ENCODE data around the gene MTX2. TPM values are rescaled to one million over a fixed set of nuclear protein-coding genes. Genes with fewer than 3 reads are reported as not detected.

The MTX2 gene
- total and polyA plus RNA-seq, 2 donors (not counting 3 experiments of a cell fraction or from before 2014, with no cell fraction given) = 31.3 TPM

DNA sequence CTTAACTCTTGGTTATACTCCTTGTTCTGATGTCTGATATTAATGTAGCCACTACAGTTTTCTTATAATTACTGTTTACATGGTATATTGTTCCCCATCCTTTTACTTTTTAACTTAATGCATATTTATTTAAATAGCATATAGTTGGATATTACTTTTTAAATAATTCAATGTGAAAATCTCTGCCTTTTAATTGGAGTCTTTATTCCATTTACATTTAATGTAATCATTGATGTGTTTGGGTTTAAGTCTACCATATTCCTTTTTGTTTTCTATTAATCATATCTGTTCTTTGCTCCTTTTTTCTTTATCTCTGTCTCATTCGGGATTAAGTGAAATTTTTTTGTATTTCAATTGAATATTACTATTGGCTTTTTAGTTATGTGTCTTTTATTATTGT is 109.1 kb downstream of the MTX2 start:
- CTCF ChIA-PET = no interaction called here
- Histone ChIP-seq H3K27ac (ENCODE audit: insufficient read depth, low read depth, low read length) (no peak overlapping the region), H3K4me1 (ENCODE audit: control insufficient read depth, extremely low read depth, insufficient read depth, low read length) (no peaks in the 10 kb centered on the region), H4K20me1 (replicated peaks; ENCODE audit: control insufficient read depth, extremely low read depth, insufficient read depth, low read length) (no peaks in the 10 kb centered on the region), H2AFZ (ENCODE audit: low read depth, low read length) (no peak overlapping the region), H3K27me3 (ENCODE audit: control insufficient read depth in 2 of 2, insufficient read depth in 2 of 2, low read length in 2 of 2) (no peaks in the 10 kb centered on the region), H3K9me3 (replicated peaks; ENCODE audit: control insufficient read depth, insufficient read depth, low read length) (no peaks in the 10 kb centered on the region), H3K9me1 (replicated peaks; ENCODE audit: control insufficient read depth, extremely low read depth, insufficient read depth, low read length) (no peaks in the 10 kb centered on the region), H3K36me3 (ENCODE audit: control insufficient read depth in 2 of 2, extremely low read depth in 1 of 2, insufficient read depth in 2 of 2, low read length in 2 of 2) (no peaks in the 10 kb centered on the region), H3K4me2 (ENCODE audit: insufficient read depth, low read length) (no peak overlapping the region), H3K4me3 (replicated peaks in 1 of 3; ENCODE audit: insufficient read depth in 1 of 3, low read depth in 1 of 3, low read length in 3 of 3) (no peak overlapping the region), H3K9ac (replicated peaks; ENCODE audit: extremely low read depth, insufficient read depth, low read length) (no peak overlapping the region), H3K79me2 (ENCODE audit: control insufficient read depth, insufficient read depth, low read length) (no peaks in the 10 kb centered on the region)
- BruUV-seq (replicated peaks) = no TSS peak
- intact Hi-C loops (cut with micrococcal nuclease) (no loop called here), dilution Hi-C loops (cut with MboI; ENCODE audit: extremely low pct_ligation_motif_present, low sequenced_read_pairs) (no loop called here)
- POLR2A ChIA-PET = no interaction called here
- DNase-seq (ENCODE audit: low read depth, low spot score) = no peak
- no peak for FAIRE-seq
- no peak for TF ChIP-seq MAX (IDR thresholded peaks at IDR 0.05; ENCODE audit: insufficient read depth, insufficient read length)
- no peak for TF ChIP-seq JUN (IDR thresholded peaks at IDR 0.05; ENCODE audit: borderline replicate concordance, insufficient read depth, insufficient read length, low read depth)
- no peak for TF ChIP-seq MYC (IDR thresholded peaks at IDR 0.05; ENCODE audit: low read depth, low read length)
- TF ChIP-seq, protein P1, sequence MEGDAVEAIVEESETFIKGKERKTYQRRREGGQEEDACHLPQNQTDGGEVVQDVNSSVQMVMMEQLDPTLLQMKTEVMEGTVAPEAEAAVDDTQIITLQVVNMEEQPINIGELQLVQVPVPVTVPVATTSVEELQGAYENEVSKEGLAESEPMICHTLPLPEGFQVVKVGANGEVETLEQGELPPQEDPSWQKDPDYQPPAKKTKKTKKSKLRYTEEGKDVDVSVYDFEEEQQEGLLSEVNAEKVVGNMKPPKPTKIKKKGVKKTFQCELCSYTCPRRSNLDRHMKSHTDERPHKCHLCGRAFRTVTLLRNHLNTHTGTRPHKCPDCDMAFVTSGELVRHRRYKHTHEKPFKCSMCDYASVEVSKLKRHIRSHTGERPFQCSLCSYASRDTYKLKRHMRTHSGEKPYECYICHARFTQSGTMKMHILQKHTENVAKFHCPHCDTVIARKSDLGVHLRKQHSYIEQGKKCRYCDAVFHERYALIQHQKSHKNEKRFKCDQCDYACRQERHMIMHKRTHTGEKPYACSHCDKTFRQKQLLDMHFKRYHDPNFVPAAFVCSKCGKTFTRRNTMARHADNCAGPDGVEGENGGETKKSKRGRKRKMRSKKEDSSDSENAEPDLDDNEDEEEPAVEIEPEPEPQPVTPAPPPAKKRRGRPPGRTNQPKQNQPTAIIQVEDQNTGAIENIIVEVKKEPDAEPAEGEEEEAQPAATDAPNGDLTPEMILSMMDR (IDR thresholded peaks at IDR 0.05; ENCODE audit: extremely low read depth in 1 of 2, insufficient read depth in 1 of 2, low read depth in 1 of 2, low read length in 2 of 2) = no peak

GRCh38 chr2:176380341-176380740 is 111.1 kb downstream of the MTX2 start:
- Histone ChIP-seq H3K27ac (ENCODE audit: insufficient read depth, low read depth, low read length) (no peak overlapping the region), H4K20me1 (replicated peaks; ENCODE audit: control insufficient read depth, extremely low read depth, insufficient read depth, low read length) (no peaks in the 10 kb centered on the region), H3K36me3 (ENCODE audit: control insufficient read depth in 2 of 2, extremely low read depth in 1 of 2, insufficient read depth in 2 of 2, low read length in 2 of 2) (no peaks in the 10 kb centered on the region), H3K4me1 (ENCODE audit: control insufficient read depth, extremely low read depth, insufficient read depth, low read length) (no peaks in the 10 kb centered on the region), H2AFZ (ENCODE audit: low read depth, low read length) (no peak overlapping the region), H3K9me3 (replicated peaks; ENCODE audit: control insufficient read depth, insufficient read depth, low read length) (no peaks in the 10 kb centered on the region), H3K79me2 (ENCODE audit: control insufficient read depth, insufficient read depth, low read length) (no peaks in the 10 kb centered on the region), H3K9me1 (replicated peaks; ENCODE audit: control insufficient read depth, extremely low read depth, insufficient read depth, low read length) (no peaks in the 10 kb centered on the region), H3K4me3 (replicated peaks in 1 of 3; ENCODE audit: insufficient read depth in 1 of 3, low read depth in 1 of 3, low read length in 3 of 3) (no peak overlapping the region), H3K27me3 (ENCODE audit: control insufficient read depth in 2 of 2, insufficient read depth in 2 of 2, low read length in 2 of 2) (no peaks in the 10 kb centered on the region), H3K9ac (replicated peaks; ENCODE audit: extremely low read depth, insufficient read depth, low read length) (no peak overlapping the region), H3K4me2 (ENCODE audit: insufficient read depth, low read length) (no peak overlapping the region)
- CTCF ChIA-PET = no interaction called here
- dilution Hi-C loops (cut with MboI; ENCODE audit: extremely low pct_ligation_motif_present, low sequenced_read_pairs) = no loop called here
- TF ChIP-seq POLR2A (IDR thresholded peaks at IDR 0.05; ENCODE audit: low read depth, low read length) (no peak), MAX (IDR thresholded peaks at IDR 0.05; ENCODE audit: insufficient read depth, insufficient read length) (no peak)
- FAIRE-seq (no peak), DNase-seq (ENCODE audit: low read depth, low spot score) (no peak)
- intact Hi-C loops (cut with micrococcal nuclease) = no loop called here
- POLR2A ChIA-PET = no interaction called here
- BruUV-seq (replicated peaks) = no TSS peak
